Measurements from ENCODE around the gene CASS4. TPM values are rescaled to one million over a fixed set of nuclear protein-coding genes. Genes with fewer than 3 reads are reported as not detected.

The CASS4 gene
- total RNA-seq, 1 experiment from 2014 or later = not detected

GRCh38 chr20:56417911-56418310, 5.9 kb downstream of the CASS4 start:
- H3K4ac ChIP-seq (ENCODE audit: low read depth, low read length) = no peak overlapping the region
- no peak overlapping the region for H2BK120ac ChIP-seq (ENCODE audit: low read depth, low read length, poor library complexity, severe bottlenecking)
- no peak overlapping the region for H4K5ac ChIP-seq (ENCODE audit: insufficient read length, low read depth, low read length)
- DNase-seq = no peak
- no peak overlapping the region for H2BK12ac ChIP-seq (ENCODE audit: insufficient read length, low read depth, low read length)
- H4K91ac ChIP-seq (ENCODE audit: insufficient read length, low read depth, low read length) = no peak overlapping the region
- Mint-ChIP-seq H3K4me3 (no peak overlapping the region), H3K27me3 (ENCODE audit: low read depth) (peaks cover 44% of the 10 kb centered on the region), H3K9me3 (no peaks in the 10 kb centered on the region), H3K4me1 (peaks cover 7 to 9% of the 10 kb centered on the region in 2 experiments), H3K27ac (no peak overlapping the region), H3K36me3 (ENCODE audit: insufficient read depth in 1 of 3, low read depth in 3 of 3) (no peaks in the 10 kb centered on the region)
- TF ChIP-seq, protein P1, sequence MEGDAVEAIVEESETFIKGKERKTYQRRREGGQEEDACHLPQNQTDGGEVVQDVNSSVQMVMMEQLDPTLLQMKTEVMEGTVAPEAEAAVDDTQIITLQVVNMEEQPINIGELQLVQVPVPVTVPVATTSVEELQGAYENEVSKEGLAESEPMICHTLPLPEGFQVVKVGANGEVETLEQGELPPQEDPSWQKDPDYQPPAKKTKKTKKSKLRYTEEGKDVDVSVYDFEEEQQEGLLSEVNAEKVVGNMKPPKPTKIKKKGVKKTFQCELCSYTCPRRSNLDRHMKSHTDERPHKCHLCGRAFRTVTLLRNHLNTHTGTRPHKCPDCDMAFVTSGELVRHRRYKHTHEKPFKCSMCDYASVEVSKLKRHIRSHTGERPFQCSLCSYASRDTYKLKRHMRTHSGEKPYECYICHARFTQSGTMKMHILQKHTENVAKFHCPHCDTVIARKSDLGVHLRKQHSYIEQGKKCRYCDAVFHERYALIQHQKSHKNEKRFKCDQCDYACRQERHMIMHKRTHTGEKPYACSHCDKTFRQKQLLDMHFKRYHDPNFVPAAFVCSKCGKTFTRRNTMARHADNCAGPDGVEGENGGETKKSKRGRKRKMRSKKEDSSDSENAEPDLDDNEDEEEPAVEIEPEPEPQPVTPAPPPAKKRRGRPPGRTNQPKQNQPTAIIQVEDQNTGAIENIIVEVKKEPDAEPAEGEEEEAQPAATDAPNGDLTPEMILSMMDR (conservative IDR thresholded peaks at IDR 0.05) = no peak
- H3K23me2 ChIP-seq (ENCODE audit: insufficient read length, low read depth, low read length, poor library complexity, severe bottlenecking) = no peaks in the 10 kb centered on the region
- no peak overlapping the region for H3K14ac ChIP-seq (ENCODE audit: insufficient read depth, low read length)
- no peak overlapping the region for H3K4me2 ChIP-seq (ENCODE audit: insufficient read depth, insufficient read length, low read length)
- no peaks in the 10 kb centered on the region for H3K79me2 ChIP-seq (ENCODE audit: insufficient read depth, low read length)
- H2AK5ac ChIP-seq (ENCODE audit: insufficient read length, low read length) = no peak overlapping the region
- no peak overlapping the region for H2BK5ac ChIP-seq (ENCODE audit: insufficient read length, low read length)
- no CpG with 5 or more reads among the region's 4 CpGs for WGBS (ENCODE audit: extremely low coverage, insufficient read length, low lambda C conversion rate)
- no peaks in the 10 kb centered on the region for H3K79me1 ChIP-seq (ENCODE audit: insufficient read depth, low read depth, low read length, poor library complexity, severe bottlenecking)
- H3K9ac ChIP-seq (ENCODE audit: extremely low read depth, insufficient read length, low read length) = no peak overlapping the region
- no peak overlapping the region for H3K18ac ChIP-seq (ENCODE audit: insufficient read length, low read depth, low read length)
- H3K9me3 ChIP-seq (ENCODE audit: control insufficient read depth, low read depth, low read length) = no peaks in the 10 kb centered on the region
- H3K27ac ChIP-seq (ENCODE audit: insufficient read length, low read depth, low read length) = no peak overlapping the region
- H3K4me1 ChIP-seq (ENCODE audit: insufficient read depth, low read length) = no peaks in the 10 kb centered on the region; the same call in 1 of the 2 replicates
- H2AFZ ChIP-seq (ENCODE audit: low read length) = no peak overlapping the region
- H3K56ac ChIP-seq (ENCODE audit: insufficient read length, low read depth, low read length) = no peak overlapping the region
- no peak overlapping the region for H3T11ph ChIP-seq (ENCODE audit: low read length)
- H2BK20ac ChIP-seq (ENCODE audit: low read depth, low read length, poor library complexity, severe bottlenecking) = no peak overlapping the region
- H4K20me1 ChIP-seq (ENCODE audit: control insufficient read depth, insufficient read depth, insufficient read length) = no peaks in the 10 kb centered on the region
- no peak overlapping the region for H3K23ac ChIP-seq (ENCODE audit: insufficient read length, low read depth, low read length)
- no peak overlapping the region for H2BK15ac ChIP-seq (ENCODE audit: low read depth, low read length)
- H3K27me3 ChIP-seq (ENCODE audit: insufficient read depth, low read length) = no peaks in the 10 kb centered on the region; the same call in 1 of the 2 replicates
- H4K8ac ChIP-seq (replicated peaks; ENCODE audit: insufficient read length, low read depth, low read length) = no peak overlapping the region
